AG09309 (cell line): ENCODE measurements around the gene SLC6A13.
"Not testable (repeated sequence)": the region's sequence is repeated elsewhere in the genome, so short reads cannot be mapped to it uniquely, and the experiment has no call there.

Source experiments
- DNase-seq: peaks from one replicate; pipeline ENCODE4 v3.0.0-alpha.2; 2010; ENCODE audit warnings: low read depth
- H3K4me3 ChIP-seq: 2 replicates; pipeline ENCODE4 v1.5.1; 2011; ENCODE audit warnings: mild to moderate bottlenecking, low read depth, low read length, moderate library complexity; ENCODE audit not compliant: control insufficient read depth
- TF ChIP-seq, protein P1 (sequence below): IDR thresholded peaks from 2 replicates; pipeline ENCODE4 v1.5.1; 2011; ENCODE audit warnings: mild to moderate bottlenecking, low read depth, low read length, inconsistent platforms; ENCODE audit not compliant: insufficient read depth, control insufficient read depth; ENCODE audit errors: missing control alignments

Gene SLC6A13

DNA sequence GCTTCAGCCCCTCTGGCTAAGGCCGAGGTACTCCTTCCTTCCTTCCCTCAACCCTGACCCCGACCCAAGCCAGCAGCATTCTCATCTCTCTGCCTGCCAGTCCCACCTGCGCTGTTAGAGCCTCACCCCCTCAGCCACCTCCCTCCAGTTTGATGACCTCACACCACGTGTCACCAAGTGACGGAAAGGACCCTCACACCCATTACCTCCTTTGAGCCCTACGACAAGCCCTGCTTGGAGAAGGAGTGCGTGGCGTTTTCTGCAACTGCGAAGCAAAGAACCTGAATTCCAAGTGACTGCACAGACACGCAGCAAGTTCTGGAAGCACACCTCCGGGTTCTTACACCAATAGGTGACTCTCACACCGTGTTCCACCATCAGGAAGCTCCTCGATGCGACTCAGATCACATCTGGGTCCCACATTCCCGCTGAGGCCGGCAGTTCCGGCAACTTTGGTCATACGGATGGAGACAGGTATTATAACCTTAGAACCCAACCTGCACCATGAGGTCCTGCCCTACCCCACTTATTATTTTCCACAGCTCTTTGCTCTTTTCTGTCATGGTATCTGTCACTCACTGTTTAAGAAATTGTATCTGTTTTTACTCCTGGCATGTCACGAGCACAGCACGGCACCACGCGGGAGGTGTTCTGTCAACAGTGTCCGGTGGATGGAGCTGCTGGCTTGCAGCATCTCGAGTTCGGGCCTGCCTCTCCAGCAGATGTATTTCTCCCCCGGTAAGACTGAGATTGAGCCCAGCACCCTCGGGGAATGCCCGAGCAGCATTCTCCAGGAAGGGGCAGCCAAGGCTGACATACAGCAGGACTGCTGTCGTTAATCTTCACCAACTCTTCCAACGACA, 43.7 kb downstream of the SLC6A13 start:
- no peak for DNase-seq
- TF ChIP-seq, protein P1, sequence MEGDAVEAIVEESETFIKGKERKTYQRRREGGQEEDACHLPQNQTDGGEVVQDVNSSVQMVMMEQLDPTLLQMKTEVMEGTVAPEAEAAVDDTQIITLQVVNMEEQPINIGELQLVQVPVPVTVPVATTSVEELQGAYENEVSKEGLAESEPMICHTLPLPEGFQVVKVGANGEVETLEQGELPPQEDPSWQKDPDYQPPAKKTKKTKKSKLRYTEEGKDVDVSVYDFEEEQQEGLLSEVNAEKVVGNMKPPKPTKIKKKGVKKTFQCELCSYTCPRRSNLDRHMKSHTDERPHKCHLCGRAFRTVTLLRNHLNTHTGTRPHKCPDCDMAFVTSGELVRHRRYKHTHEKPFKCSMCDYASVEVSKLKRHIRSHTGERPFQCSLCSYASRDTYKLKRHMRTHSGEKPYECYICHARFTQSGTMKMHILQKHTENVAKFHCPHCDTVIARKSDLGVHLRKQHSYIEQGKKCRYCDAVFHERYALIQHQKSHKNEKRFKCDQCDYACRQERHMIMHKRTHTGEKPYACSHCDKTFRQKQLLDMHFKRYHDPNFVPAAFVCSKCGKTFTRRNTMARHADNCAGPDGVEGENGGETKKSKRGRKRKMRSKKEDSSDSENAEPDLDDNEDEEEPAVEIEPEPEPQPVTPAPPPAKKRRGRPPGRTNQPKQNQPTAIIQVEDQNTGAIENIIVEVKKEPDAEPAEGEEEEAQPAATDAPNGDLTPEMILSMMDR: no peak

DNA sequence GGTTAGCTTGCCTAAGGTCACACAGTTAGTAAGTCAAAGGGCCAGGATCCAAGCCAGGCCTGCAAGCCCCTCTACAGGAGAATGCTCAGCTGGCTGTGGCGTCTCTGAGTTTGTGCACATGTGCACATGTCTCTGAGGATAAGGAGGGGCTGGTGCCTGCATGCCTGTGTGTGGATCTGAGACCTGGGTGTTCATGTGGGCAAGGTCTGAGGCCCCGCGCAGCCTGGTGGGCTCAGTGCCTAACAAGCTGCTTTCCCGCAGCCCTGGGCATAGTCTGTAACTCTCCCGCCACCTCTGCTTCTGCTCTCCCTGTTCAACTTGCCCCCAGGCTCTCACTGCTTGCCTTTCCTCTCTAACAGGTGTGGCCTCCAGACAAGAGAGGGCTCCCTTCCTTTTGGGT, 44.4 kb downstream of the SLC6A13 start:
- no peak for DNase-seq
- no peak overlapping the region for H3K4me3 ChIP-seq
- TF ChIP-seq, protein P1: no peak

More for the DNA sequence above, 43.7 kb downstream of the SLC6A13 start:
- H3K4me3 ChIP-seq: no peak overlapping the region

DNA sequence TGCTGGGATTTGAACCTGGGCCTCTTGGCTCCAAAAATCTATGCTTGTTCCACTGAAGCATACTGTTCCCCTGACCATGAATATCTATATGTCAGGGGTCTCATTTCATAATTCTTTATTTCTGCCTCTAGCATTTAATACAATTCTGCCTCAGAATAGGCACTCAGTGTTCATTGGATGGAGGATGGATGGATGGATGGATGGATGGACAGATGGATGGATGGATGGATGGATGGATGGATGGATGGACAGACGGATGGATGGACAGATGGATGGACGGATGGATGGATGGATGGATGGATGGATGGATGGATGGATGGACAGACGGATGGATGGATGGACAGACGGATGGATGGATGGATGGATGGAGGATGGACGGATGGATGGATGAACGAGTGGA, 45.6 kb downstream of the SLC6A13 start:
- DNase-seq, H3K4me3 ChIP-seq: not testable (repeated sequence)

DNA sequence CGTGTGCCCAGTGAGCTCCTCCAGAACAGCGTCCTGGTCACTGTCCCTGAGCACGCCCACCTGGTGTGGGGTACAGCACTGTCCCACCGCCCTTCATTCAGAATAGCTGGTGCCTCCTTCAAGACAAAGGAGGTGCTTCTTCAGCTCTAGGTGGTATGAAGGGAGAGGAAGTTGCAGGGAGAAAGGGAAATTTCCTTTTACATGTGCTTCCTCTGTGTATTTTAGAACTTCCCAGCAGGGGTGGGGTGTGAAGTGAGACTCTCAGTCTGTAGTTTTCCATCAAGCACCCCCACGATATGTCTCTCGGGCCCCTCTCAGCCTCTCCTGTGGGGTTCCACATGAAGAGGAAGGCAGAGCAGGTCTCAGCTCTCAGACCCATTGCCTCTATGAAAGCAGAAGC, 47.5 kb downstream of the SLC6A13 start:
- TF ChIP-seq, protein P1: no peak
- no peak overlapping the region for H3K4me3 ChIP-seq
- DNase-seq: no peak

DNA sequence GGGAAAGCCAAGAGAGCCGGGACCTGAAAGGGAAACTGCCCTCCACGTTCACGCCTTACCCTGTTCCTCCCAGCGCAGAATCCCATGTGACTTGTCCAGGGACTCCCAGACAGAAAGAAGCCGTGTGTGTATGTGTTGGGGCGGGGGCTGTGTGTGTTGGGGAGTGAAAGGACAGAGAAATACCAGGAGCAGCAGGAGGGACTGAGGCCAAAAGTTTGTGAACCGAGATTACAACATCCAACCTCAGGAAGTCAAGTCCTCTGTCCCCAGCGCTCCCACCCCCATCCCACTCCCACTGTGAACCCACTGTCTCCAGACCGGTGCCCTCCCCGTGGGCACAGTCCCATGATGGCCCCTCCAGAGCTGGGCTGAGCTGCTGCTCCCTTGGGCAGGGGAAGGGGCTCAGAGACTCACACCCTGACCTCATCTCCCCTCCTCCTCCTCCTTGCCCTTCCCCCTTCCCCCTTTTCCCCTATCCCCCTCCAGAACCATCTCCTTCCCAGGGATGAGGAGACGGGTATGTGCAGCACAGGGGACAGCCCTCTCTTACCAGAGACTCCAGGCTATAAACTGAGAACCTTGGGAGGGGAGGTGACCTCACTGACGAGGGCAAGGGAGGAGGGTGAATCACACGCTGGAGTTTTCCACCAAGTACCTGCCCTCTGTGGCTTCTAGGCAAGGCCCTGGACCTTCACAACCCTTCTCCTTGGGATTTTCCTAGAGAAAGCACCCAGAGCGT, 48.5 kb downstream of the SLC6A13 start, which contains the start of gene SLC6A12:
TSS of gene SLC6A12 (minus strand) at position 155 of the 739 bp plus-strand sequence. CDS start 4,171 bp downstream, outside the sequence.
- no peak within 1 kb of the TSS for H3K4me3 ChIP-seq
- no peak for DNase-seq
- TF ChIP-seq, protein P1: no peak

DNA sequence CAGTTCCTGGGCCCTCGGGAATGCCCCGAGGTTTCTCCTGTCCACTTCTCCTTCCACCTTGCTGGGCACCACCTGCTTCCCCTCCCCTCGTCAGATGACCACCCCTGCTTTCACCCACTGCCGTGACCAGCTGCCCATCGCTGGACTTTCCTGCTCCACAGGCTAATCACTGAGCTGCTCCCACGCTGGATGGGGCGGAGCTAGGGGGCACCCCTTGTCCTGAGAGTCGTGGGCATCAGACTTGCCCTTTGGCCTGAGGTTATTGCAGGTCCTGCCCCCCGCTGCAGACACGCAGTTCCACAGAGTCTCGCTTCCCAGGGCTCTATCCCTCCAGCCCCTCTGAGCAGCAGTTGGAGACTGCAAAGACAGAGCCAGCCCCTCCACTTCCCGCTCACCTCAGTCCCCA, 49.1 kb downstream of the SLC6A13 start:
- DNase-seq: no peak
- TF ChIP-seq, protein P1: no peak
- H3K4me3 ChIP-seq: no peak overlapping the region

DNA sequence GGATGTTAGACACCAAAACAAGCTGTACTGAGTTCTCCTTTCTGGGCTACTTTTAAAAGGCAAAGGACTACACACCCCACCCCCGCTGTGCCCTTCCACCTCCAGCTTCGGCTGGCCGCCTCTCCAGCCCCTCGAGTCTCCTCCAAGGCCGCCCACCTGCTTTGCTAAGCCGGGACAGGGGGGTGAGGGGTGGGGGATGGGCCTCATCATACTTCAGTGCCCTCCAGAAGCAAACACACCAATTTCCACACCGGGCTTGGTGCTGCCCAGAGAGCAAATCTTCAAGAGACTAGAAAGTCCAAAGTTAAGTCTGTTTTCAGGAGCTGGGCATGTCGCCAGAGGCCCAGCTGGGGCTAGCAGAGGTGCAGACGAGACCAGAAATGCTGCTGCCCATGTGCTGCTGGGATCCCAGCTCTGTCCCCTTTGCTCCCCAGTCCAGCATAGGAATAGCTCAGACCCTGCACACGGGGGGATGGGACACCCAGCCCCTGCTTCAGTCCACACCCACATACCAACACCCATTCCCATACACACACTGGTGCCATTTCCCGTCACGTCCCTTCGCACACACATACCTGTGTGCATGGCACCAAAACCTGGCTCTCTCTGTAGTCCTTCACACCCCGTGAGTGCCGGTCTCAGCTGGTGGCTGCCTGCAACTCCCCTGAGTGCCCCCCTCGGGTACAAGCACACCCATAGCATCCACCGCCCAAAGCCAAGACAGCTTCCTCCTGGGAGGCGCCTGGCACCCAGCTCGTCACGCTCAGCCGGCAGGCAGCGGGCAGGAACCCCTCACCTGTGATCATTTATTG, 49.7 kb downstream of the SLC6A13 start:
- no peak overlapping the region for H3K4me3 ChIP-seq
- no peak for DNase-seq
- TF ChIP-seq, protein P1: no peak
